Activated T-cell treated with anti-CD3 and anti-CD28 coated beads, Interleukin-2, amount 50 U/mL, for 1 hour (primary cell): ENCODE results near the gene TGM3.

Experiments used
- DNase-seq: peaks from one replicate; pipeline ENCODE4 v3.0.0-alpha.2; 2020

Gene TGM3

DNA sequence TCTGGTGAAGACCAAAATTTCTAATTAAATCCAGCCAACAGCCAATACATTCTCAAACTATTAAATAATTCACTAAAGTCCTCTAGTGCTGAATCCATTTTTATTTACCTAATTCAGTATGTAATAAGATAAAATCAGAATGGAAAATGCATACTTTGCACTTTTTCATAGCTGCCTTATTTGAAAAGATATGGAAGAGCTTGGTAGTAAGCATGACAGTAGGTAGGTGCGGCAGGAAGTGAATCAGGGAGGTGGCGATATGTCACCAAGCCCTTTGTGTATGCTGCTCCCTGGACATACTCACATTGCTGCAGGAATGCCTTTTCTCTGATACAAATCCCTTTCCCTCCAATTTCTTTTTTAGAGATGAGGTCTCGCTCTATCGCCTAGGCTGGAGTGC, 10.2 kb upstream of the TGM3 start:
- no peak for DNase-seq

GRCh38 chr20:2287504-2287903, 8.3 kb upstream of the TGM3 start:
- no peak for DNase-seq

DNA sequence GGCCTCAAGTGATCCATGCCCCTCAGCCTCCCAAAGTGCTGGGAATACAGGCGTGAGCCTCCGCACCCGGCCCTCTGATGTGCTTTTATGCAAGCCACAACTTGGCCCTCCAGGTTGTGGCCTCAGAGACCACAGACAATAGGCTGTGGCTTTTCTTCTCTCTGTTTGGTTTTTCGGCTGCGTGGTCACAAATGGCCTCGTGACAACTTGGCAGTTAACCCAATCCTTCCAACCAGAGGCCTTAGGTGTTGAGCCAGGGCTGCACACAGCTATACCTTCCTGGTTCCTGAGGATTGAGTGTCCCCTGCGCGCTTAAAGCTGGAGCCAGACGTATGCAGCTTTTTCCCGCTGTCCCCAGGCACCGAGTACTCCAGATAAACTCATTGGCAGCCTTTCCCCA, 6.3 kb upstream of the TGM3 start:
- no peak for DNase-seq

- DNase-seq: no peak
Measured at GRCh38 chr20:2290486-2290885, 5.3 kb upstream of the TGM3 start.

DNA sequence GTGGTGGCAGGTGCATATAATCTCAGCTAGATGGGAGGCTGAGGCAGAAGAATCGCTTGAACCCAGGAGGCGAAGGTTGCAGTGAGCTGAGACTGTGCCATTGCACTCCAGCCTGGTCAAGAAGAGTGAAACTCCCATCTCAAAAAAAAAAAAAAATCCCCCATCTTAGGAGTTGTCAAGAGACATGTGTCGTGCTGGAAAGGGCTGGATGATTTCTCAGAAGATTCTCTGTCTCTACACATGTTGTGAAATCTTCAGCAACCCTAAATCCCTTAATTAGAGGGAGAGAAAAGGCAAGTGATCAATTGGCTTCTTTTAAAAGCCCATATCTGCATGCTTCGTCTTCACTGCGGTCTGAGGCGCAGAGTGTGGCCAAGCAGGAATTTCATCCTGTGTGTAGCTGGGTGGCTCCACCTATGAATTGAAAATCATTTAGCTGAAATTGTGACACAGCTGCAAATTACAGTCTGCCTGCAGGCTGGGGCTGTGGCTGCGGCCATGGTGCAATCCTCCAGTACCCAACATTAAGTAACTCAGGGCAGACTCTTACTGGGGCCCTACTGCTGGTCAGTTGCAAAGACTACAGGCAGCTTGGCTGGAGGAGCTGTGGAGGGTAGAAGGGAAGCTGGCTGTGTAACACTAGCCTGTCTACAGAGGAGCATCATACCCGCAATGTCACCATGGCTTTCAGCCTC, 3.2 kb upstream of the TGM3 start:
- DNase-seq: no peak

DNA sequence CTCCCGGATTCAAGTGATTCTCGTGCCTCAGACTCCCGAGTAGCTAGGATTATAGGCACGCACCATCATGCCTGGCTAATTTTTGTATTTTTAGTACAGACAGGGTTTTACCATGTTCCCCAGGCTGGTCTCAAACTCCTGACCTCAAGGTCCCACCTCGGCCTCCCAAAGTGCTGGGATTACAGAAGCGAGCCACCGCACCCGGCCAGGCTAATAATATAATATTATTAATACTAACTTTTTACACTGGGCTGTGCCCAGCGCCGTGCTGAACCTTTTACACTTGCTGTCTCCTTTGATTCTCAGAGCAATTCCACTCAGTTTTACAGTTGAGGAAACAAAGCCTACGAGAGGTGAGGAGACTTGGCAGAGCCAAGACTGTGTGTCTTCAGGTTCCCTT, 2.3 kb upstream of the TGM3 start:
- DNase-seq: no peak

DNA sequence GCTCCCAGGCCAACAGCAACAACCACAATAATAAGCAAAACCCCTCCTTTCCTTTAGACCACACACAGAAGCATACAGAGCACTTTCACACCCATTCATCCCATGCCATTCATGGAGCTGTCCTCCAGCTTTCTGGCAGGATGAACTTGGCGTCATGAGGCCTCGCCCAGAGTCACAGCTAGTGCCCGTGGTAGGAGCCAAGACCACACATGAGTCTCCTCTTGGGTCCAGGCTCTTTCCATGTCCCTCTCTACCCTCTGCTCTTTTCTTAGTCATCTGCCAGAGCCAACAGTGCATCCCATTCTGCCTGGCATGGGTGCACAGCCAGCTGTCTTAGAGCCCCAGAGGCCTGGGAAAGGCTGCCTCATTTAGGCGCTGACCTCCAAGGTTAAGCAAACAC, 1.8 kb upstream of the TGM3 start:
- DNase-seq: no peak

DNA sequence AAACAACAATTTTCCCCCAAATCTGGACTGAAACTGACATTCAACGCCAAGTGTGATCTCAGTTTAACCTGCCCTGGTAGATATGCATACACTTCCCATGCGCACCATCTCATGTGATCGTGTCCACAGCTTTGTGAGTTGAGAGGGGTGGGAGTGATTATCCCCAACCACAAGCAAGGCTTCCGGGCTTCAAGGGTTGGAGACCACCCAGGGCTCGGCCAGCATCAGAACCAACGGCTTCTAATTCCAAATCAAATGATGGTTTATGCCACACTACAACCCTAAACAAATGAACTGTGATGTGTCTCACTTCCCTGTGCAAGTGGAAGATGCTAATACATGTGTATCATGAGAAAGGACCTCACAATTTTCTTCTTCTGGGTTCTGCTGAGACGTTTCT, 515 bp upstream of the TGM3 start:
- no peak for DNase-seq

- no peak for DNase-seq
Measured at GRCh38 chr20:2296524-2297356, 939 bp downstream of the TGM3 start.

- DNase-seq: no peak
Measured at GRCh38 chr20:2297357-2297728, 1.5 kb downstream of the TGM3 start.

- no peak for DNase-seq
Measured at GRCh38 chr20:2298116-2298515, 2.3 kb downstream of the TGM3 start.

GRCh38 chr20:2298701-2299100, 2.9 kb downstream of the TGM3 start:
- DNase-seq: no peak

GRCh38 chr20:2299301-2299700, 3.5 kb downstream of the TGM3 start:
- no peak for DNase-seq

DNA sequence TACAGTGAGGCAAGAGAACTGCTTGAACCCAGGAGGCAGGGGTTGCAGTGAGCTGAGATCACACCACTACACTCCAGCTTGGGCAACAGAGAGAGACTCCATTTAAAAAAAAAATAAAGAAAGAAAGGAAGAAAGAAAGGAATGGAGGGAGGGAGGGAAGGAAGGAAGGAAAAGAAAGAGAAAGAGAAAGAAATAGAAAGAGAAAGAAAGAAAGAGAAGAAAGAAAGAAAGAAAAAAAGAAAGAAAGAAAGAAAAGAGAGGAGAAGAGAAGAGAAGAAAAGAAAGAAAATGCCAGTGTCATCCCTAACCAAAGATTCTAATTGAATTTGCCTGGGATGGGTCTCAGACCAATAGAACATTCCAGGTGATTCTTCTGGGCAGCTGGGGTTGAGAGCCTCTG, 4.2 kb downstream of the TGM3 start:
- DNase-seq: no peak

- DNase-seq: no peak
Measured at GRCh38 chr20:2300420-2300819, 4.6 kb downstream of the TGM3 start.

DNA sequence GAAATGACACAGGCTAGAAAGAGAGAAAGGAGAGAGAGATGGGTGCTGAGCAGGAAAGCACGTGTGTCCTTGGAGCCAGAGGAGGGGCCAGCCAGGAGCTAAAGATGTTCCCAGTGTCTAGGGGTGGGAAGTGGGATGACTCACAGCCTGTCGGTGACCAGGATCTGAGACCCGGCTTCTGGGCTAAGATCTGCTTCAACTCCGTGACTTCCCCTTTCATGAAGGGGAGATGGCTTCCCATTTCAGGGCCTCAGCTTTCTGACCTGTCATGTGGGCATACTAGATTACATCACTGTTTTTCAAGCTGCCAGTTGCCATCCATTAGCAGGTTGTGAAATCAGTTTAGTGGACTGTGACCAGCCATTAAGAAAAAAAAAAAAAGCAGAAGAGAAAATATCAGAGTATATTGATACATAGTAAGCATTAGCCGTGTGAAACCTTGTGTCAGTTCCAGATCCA, 5.4 kb downstream of the TGM3 start:
- DNase-seq: no peak

- DNase-seq: no peak
Measured at GRCh38 chr20:2302384-2303060, 6.7 kb downstream of the TGM3 start.

GRCh38 chr20:2303673-2304072, 7.9 kb downstream of the TGM3 start:
- DNase-seq: no peak

GRCh38 chr20:2304180-2304579, 8.4 kb downstream of the TGM3 start:
- no peak for DNase-seq

GRCh38 chr20:2305029-2305428, 9.2 kb downstream of the TGM3 start:
- DNase-seq: no peak

DNA sequence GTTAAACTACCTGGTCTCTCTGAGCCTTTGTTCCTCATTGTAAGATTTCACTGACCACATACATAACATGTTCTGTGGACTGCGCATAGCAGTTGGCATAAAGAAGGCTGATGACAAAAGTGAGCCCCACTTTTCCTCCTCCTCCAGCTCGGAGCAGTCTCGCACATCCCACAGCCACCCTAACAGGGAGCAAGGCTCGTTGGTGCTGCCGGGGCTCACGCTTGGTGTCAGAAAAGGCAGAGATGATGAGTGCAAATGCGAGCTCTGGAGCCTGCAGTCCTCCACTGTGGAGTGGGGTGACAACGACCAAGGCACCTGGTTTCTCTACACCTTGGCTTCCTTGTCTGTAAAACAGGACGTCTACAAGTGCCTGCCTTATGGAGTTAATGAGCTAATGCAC, 9.7 kb downstream of the TGM3 start:
- DNase-seq: no peak

DNA sequence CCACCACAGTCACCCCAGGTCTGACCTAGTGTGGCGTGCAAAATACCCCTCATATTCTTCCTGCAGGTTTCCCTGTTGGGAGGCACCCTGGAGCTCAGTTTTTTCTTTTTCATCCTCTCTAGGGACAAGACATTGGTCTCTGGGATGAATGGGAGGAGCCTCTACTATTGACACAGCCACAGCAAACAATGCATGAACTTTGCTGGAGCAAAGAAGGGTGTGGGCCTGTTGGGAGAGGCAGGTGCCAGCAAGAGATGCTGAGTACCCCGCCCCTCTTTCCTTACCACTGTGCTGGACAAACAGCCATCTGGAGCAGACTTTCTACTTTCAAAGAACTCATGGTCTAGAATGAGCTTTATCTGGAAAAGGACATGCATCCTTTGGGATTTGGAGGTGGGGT, 10.1 kb downstream of the TGM3 start:
- no peak for DNase-seq

- no peak for DNase-seq
Measured at GRCh38 chr20:2307136-2307535, 11.3 kb downstream of the TGM3 start.

DNA sequence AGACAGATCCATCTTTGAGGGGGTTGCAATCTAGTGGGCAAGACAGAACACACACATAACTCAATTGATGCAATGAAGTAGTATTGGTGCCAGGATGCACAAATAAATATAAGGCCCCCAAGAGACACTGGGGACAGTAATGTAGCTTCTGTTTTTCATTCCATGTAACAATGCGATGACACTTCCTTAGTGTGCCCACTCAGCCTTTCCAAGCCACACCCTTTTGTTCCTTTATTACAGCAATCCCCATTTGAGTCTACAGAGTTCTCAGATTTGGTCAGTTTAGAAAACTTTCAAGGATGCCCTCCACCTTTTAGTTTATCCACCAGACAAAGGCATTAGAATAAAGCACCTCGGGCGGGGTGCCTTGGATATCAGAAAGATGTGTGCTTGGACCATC, 15.5 kb downstream of the TGM3 start:
- DNase-seq: no peak
